ENCODE measurements around the gene LAMB1.
A peak's percentile ranks its signal among the peaks of the same experiment; 100 is the strongest.

The LAMB1 gene

GRCh38 chr7:108026116-108026515 lies 23.2 kb upstream of the LAMB1 start:
- H3K9ac ChIP-seq: no peak overlapping the region
- no peaks in the 10 kb centered on the region for H3K36me3 ChIP-seq
- no peaks in the 10 kb centered on the region for H3K9me3 ChIP-seq (replicated peaks in 1 of 11)
- H4K20me1 ChIP-seq: no peaks in the 10 kb centered on the region
- no peak overlapping the region for H3K27ac ChIP-seq
- H3K4me1 ChIP-seq: no peaks in the 10 kb centered on the region
- no peaks in the 10 kb centered on the region for H3K27me3 ChIP-seq
- H3K4me3 ChIP-seq: no peak overlapping the region
- H3K4me2 ChIP-seq: no peak overlapping the region
- no peak for TF ChIP-seq Cebpa-rat (IDR thresholded peaks at IDR 0.05)

DNA sequence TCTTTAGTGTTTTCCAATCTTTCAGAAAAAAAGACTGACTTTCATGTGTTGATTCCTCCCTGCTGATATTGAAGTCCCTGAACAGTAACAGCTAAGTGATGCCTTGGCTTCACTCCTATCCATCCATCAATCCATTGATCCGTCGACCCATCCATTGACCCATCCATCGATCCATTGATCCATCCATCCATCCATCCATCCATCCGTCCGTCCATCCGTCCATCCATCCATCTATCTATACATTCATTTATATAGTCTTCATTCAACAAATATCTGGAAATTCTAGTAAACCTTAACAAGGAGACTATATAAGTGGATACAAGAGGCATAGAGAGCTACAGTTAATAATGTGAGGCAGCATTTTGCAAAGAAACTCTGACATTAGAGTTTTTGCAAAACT lies 21.6 kb upstream of the LAMB1 start:
- Histone ChIP-seq H3K4me1 (no peaks in the 10 kb centered on the region), H3K9me3 (replicated peaks in 1 of 11) (no peaks in the 10 kb centered on the region), H3K36me3 (no peaks in the 10 kb centered on the region), H3K4me3 (no peak overlapping the region), H4K20me1 (no peaks in the 10 kb centered on the region), H3K27ac (no peak overlapping the region), H3K9ac (no peak overlapping the region), H3K27me3 (no peaks in the 10 kb centered on the region), H3K4me2 (no peak overlapping the region)
- no peak for TF ChIP-seq Cebpa-rat (IDR thresholded peaks at IDR 0.05)

GRCh38 chr7:108020585-108020984 lies 17.6 kb upstream of the LAMB1 start:
- Histone ChIP-seq H3K9ac (no peak overlapping the region), H3K4me1 (no peaks in the 10 kb centered on the region), H3K36me3 (no peaks in the 10 kb centered on the region), H3K4me3 (no peak overlapping the region), H3K9me3 (replicated peaks in 1 of 11) (no peaks in the 10 kb centered on the region), H3K27me3 (no peaks in the 10 kb centered on the region), H3K27ac (no peak overlapping the region), H4K20me1 (no peaks in the 10 kb centered on the region), H3K4me2 (no peak overlapping the region)
- no peak for TF ChIP-seq Cebpa-rat (IDR thresholded peaks at IDR 0.05)

GRCh38 chr7:108018668-108019067 lies 15.7 kb upstream of the LAMB1 start:
- Histone ChIP-seq H3K4me3 (no peak overlapping the region), H4K20me1 (no peaks in the 10 kb centered on the region), H3K4me2 (no peak overlapping the region), H3K9ac (no peak overlapping the region), H3K9me3 (replicated peaks in 1 of 11) (no peaks in the 10 kb centered on the region), H3K4me1 (peaks cover 0 to 5% (median 0%) of the 10 kb centered on the region in 10 experiments; a peak in 1 of 20 replicates), H3K27me3 (no peaks in the 10 kb centered on the region), H3K27ac (no peak overlapping the region), H3K36me3 (no peaks in the 10 kb centered on the region)
- TF ChIP-seq Cebpa-rat (IDR thresholded peaks at IDR 0.05): no peak

DNA sequence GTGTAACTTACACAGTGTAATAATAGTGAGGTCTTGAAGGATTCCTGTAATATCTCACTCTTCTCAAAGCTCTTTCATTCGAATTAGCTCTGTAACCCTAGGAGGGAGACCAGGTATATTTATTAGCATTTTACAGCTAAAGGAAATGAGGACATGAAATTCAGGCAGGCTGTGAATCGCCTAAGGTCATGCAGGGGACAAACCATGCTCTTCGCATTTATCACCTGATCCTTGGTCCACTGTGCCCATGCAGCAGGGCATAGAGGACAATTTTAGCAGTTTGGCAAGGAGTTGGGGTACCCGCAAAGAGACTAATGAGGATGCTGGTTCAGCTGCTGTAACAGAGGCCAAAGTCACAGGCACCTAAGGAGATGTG lies 14.8 kb upstream of the LAMB1 start:
- no peak for TF ChIP-seq Cebpa-rat (IDR thresholded peaks at IDR 0.05)
- Histone ChIP-seq H3K36me3 (no peaks in the 10 kb centered on the region), H3K27me3 (no peaks in the 10 kb centered on the region), H3K9ac (no peak overlapping the region), H3K27ac (no peak overlapping the region), H3K4me2 (no peak overlapping the region), H3K4me3 (no peak overlapping the region), H3K9me3 (replicated peaks in 1 of 11) (no peaks in the 10 kb centered on the region), H4K20me1 (no peaks in the 10 kb centered on the region), H3K4me1 (peaks cover 0 to 5% (median 0%) of the 10 kb centered on the region in 10 experiments; a peak in 1 of 20 replicates)

GRCh38 chr7:108016841-108017775 lies 14.1 kb upstream of the LAMB1 start:
- H3K27me3 ChIP-seq: no peaks in the 10 kb centered on the region
- H3K27ac ChIP-seq: no peak overlapping the region
- H3K36me3 ChIP-seq: no peaks in the 10 kb centered on the region
- no peaks in the 10 kb centered on the region for H3K9me3 ChIP-seq (replicated peaks in 1 of 11)
- H4K20me1 ChIP-seq: no peaks in the 10 kb centered on the region
- no peak overlapping the region for H3K4me2 ChIP-seq
- H3K4me3 ChIP-seq: no peak overlapping the region
- no peak for TF ChIP-seq Cebpa-rat (IDR thresholded peaks at IDR 0.05)
- peaks cover 0 to 5% (median 0%) of the 10 kb centered on the region in 10 experiments; a peak in 1 of 20 replicates for H3K4me1 ChIP-seq
- no peak overlapping the region for H3K9ac ChIP-seq

GRCh38 chr7:108015740-108016139 lies 12.8 kb upstream of the LAMB1 start:
- Histone ChIP-seq H4K20me1 (no peaks in the 10 kb centered on the region), H3K4me3 (no peak overlapping the region), H3K27me3 (no peaks in the 10 kb centered on the region), H3K4me1 (peaks cover 0 to 5% (median 0%) of the 10 kb centered on the region in 10 experiments; a peak in 1 of 20 replicates), H3K4me2 (no peak overlapping the region), H3K9me3 (replicated peaks in 1 of 11) (no peaks in the 10 kb centered on the region), H3K9ac (no peak overlapping the region), H3K27ac (no peak overlapping the region), H3K36me3 (no peaks in the 10 kb centered on the region)
- TF ChIP-seq Cebpa-rat (IDR thresholded peaks at IDR 0.05): no peak

DNA sequence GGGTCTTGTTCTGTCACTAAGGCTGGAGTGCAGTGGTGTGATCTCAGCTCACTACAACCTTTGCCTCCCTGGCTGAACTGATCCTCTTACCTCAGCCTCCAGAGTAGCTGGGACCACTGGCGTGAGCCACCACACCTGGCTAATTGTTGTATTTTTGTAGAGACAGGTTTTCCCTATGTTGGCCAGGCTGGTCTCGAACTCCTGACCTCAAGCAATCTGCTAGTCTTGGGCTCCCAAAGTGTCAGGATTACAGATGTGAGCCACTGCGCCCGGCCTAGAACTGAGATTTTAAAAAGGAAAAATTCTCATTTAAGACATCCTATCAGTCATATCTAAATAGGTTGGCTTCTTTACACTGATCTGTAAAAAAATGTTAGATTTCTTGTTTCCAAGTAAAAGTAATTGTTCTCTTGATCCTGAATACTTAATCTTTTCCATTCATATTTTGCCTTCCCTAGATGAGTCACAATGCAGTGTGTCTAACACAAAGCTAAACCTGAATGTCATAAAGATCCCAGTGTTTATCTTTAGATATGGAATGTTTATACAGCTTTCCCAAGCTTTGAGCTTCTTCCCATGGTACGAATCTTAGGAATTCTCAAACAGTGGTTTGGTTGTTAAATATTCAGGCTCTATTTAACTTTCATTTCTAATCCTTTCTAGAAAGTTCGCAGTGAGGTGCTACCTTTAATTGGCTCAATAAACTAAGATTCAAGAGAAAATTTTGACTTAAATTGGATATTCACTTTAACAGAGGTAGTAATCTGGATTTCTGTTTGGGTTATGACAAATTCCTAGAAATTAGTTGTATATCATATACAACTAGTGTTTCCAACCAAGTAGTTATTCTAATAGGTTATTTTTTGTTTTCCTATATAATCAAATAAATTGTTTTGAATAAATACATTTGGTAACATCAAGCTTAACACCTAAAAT lies 12.1 kb upstream of the LAMB1 start:
- H3K27me3 ChIP-seq: no peaks in the 10 kb centered on the region
- no peak overlapping the region for H3K4me2 ChIP-seq
- H3K4me1 ChIP-seq: peaks cover 0 to 5% (median 0%) of the 10 kb centered on the region in 10 experiments; a peak in 1 of 20 replicates
- no peaks in the 10 kb centered on the region for H4K20me1 ChIP-seq
- H3K27ac ChIP-seq: no peak overlapping the region
- TF ChIP-seq Cebpa-rat (IDR thresholded peaks at IDR 0.05): no peak
- no peaks in the 10 kb centered on the region for H3K36me3 ChIP-seq
- H3K9me3 ChIP-seq (replicated peaks in 1 of 11): no peaks in the 10 kb centered on the region
- no peak overlapping the region for H3K4me3 ChIP-seq
- H3K9ac ChIP-seq: no peak overlapping the region

DNA sequence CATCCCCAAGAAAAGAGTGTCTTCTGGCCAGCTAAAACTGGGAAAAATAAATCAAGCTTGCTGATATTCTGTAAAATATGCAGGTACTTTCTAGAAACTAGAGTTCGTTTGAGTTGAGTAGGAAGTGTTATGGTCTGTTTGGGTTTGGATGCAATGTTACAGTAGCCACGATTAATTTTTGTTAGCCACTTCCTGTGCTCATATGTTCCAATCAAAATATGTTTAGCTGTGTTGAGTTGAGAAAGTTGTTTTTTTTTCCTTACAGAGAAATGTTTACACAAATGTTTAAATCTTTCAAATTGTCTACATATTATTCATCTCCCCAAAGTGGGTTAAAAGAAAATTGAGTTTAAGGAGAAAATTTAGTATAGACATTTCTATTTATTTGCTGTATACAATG lies 11.3 kb upstream of the LAMB1 start:
- H3K36me3 ChIP-seq: no peaks in the 10 kb centered on the region
- no peaks in the 10 kb centered on the region for H4K20me1 ChIP-seq
- no peaks in the 10 kb centered on the region for H3K9me3 ChIP-seq (replicated peaks in 1 of 11)
- no peak overlapping the region for H3K9ac ChIP-seq
- no peak overlapping the region for H3K27ac ChIP-seq
- TF ChIP-seq Cebpa-rat (IDR thresholded peaks at IDR 0.05): no peak
- peak overlapping the region in 1 of 11 experiments; percentile 29; a peak in 1 of 22 replicates for H3K4me2 ChIP-seq
- H3K27me3 ChIP-seq: no peaks in the 10 kb centered on the region
- H3K4me1 ChIP-seq: peaks cover 0 to 5% (median 0%) of the 10 kb centered on the region in 10 experiments; a peak in 1 of 20 replicates
- H3K4me3 ChIP-seq: no peak overlapping the region
